ENCODE measurements around the gene RXFP3. TPM values are rescaled to one million over a fixed set of nuclear protein-coding genes. Genes with fewer than 3 reads are reported as not detected.
A peak's percentile ranks its signal among the peaks of the same experiment; 100 is the strongest.

RXFP3 gene
- total RNA-seq, 4 donors from 2014 or later, result not detected

- Histone ChIP-seq H3K4me3 (no peak overlapping the region), H3K9me3 (no peaks in the 10 kb centered on the region), H3K27ac (no peak overlapping the region), H3K4me1 (peaks cover 0 to 4% (median 0%) of the 10 kb centered on the region in 3 donors), H3K27me3 (no peaks in the 10 kb centered on the region), H3K36me3 (no peaks in the 10 kb centered on the region)
- no peak for ATAC-seq
- no peak for TF ChIP-seq CTCF (IDR thresholded peaks at IDR 0.05)
- no peak for TF ChIP-seq POLR2AphosphoS5 (IDR thresholded peaks at IDR 0.05)
- TF ChIP-seq POLR2A (IDR thresholded peaks at IDR 0.05), result no peak
- no peak for TF ChIP-seq EP300 (IDR thresholded peaks at IDR 0.05)
- 66 to 71% methylated on average over 2 of the region's 2 CpGs for WGBS, 2 donors (ENCODE audit: low coverage in 1 of 2)
Observed at GRCh38 chr5:33964132-33964700, 28.0 kb downstream of the RXFP3 start.

GRCh38 chr5:33966805-33967204, 30.6 kb downstream of the RXFP3 start:
- ATAC-seq, result no peak
- no peak for TF ChIP-seq POLR2A (IDR thresholded peaks at IDR 0.05)
- no peak for TF ChIP-seq POLR2AphosphoS5 (IDR thresholded peaks at IDR 0.05)
- TF ChIP-seq EP300 (IDR thresholded peaks at IDR 0.05), result no peak
- TF ChIP-seq CTCF (IDR thresholded peaks at IDR 0.05), result no peak
- Histone ChIP-seq H3K4me3 (no peak overlapping the region), H3K4me1 (peaks cover 0 to 13% (median 0%) of the 10 kb centered on the region in 3 donors), H3K27ac (no peak overlapping the region), H3K36me3 (no peaks in the 10 kb centered on the region), H3K27me3 (no peaks in the 10 kb centered on the region), H3K9me3 (no peaks in the 10 kb centered on the region)
- 80 to 100% methylated on average over 1 to 2 of the region's 2 CpGs for WGBS, 2 donors (ENCODE audit: low coverage in 1 of 2)

GRCh38 chr5:33968211-33969005, 32.2 kb downstream of the RXFP3 start:
- Histone ChIP-seq H3K36me3 (no peaks in the 10 kb centered on the region), H3K4me3 (no peak overlapping the region), H3K27ac (no peak overlapping the region), H3K27me3 (no peaks in the 10 kb centered on the region), H3K4me1 (peaks cover 0 to 13% (median 0%) of the 10 kb centered on the region in 3 donors), H3K9me3 (no peaks in the 10 kb centered on the region)
- WGBS, 2 donors (ENCODE audit: low coverage in 1 of 2), result 60 to 66% methylated on average over 1 to 3 of the region's 3 CpGs
- no peak for ATAC-seq
- no peak for TF ChIP-seq CTCF (IDR thresholded peaks at IDR 0.05)
- TF ChIP-seq POLR2AphosphoS5 (IDR thresholded peaks at IDR 0.05), result no peak
- no peak for TF ChIP-seq EP300 (IDR thresholded peaks at IDR 0.05)
- TF ChIP-seq POLR2A (IDR thresholded peaks at IDR 0.05), result no peak

- Histone ChIP-seq H3K4me1 (peaks cover 0 to 13% (median 0%) of the 10 kb centered on the region in 3 donors), H3K27me3 (no peaks in the 10 kb centered on the region), H3K36me3 (no peaks in the 10 kb centered on the region), H3K27ac (no peak overlapping the region), H3K4me3 (no peak overlapping the region), H3K9me3 (no peaks in the 10 kb centered on the region)
- no peak for ATAC-seq
- TF ChIP-seq EP300 (IDR thresholded peaks at IDR 0.05) (no peak), CTCF (IDR thresholded peaks at IDR 0.05) (peak; percentile 24 to 81 (median 49))
- WGBS, 2 donors (ENCODE audit: low coverage in 1 of 2), result 45 to 63% methylated on average over 8 to 10 of the region's 10 CpGs
Observed at GRCh38 chr5:33969572-33970452, 33.6 kb downstream of the RXFP3 start.

Data from gastroesophageal sphincter (tissue), 4 donors.